ENCODE data around the gene PARP6.

Gene PARP6

GRCh38 chr15:72272997-72273352, 621 bp upstream of the PARP6 start:
- no peak for TF ChIP-seq POLR2AphosphoS5 (IDR thresholded peaks at IDR 0.05; ENCODE audit: low read depth, low read length)
- no peak for TF ChIP-seq SIN3A (IDR thresholded peaks at IDR 0.05; ENCODE audit: borderline replicate concordance, insufficient read depth, low read length)
- no peak for TF ChIP-seq FOXP2 (optimal IDR thresholded peaks at IDR 0.05; ENCODE audit: borderline replicate concordance, extremely low read depth, extremely low read length, insufficient read depth)
- TF ChIP-seq TAF1 (IDR thresholded peaks at IDR 0.05; ENCODE audit: borderline replicate concordance, insufficient read depth, low read length), result no peak

DNA sequence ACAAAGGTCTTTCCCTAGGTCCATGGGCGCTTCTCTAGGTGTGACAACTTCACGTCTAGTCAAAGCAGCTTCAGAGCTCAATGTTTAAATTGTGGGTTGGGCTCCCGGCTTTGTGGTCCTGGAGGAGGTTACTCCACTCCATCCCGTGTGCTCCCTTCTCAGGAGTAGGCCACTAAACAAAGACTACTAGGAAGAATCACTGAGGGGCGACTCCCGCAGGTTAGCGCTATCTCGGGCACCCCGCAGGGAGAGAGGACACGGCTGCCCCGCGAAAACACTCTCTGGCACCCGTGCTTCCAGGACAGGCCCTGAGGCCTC, 500 bp downstream of the PARP6 start:
- TF ChIP-seq REST (IDR thresholded peaks at IDR 0.05; ENCODE audit: insufficient read depth in 1 of 2, low read depth in 2 of 2, low read length in 2 of 2), result no peak
- no peak for TF ChIP-seq FOXP2 (optimal IDR thresholded peaks at IDR 0.05; ENCODE audit: borderline replicate concordance, extremely low read depth, extremely low read length, insufficient read depth)
- TF ChIP-seq TAF1 (IDR thresholded peaks at IDR 0.05; ENCODE audit: borderline replicate concordance, insufficient read depth, low read length), result no peak
- no peak for TF ChIP-seq POLR2AphosphoS5 (IDR thresholded peaks at IDR 0.05; ENCODE audit: low read depth, low read length)

DNA sequence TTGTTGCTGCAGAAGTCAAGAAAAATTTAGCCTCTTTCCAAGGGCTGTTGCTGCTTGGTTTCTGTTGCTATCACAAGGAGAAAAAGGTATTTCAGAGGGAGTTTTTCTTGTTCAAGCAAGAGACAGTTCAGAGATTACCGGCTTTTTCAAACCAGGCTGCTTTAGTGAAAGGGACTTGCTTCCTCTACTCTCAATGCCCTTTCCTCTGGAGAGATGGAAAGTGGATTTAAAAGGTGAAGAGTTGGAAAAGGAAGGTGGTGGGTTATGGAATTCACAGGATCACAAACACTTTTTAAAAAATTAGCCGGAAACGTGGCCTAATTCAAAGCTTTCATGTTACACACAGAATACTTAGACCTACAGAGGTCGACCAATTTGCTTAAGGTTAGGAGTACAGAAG, 1.1 kb downstream of the PARP6 start:
- TF ChIP-seq SIN3A (IDR thresholded peaks at IDR 0.05; ENCODE audit: borderline replicate concordance, insufficient read depth, low read length), result no peak

DNA sequence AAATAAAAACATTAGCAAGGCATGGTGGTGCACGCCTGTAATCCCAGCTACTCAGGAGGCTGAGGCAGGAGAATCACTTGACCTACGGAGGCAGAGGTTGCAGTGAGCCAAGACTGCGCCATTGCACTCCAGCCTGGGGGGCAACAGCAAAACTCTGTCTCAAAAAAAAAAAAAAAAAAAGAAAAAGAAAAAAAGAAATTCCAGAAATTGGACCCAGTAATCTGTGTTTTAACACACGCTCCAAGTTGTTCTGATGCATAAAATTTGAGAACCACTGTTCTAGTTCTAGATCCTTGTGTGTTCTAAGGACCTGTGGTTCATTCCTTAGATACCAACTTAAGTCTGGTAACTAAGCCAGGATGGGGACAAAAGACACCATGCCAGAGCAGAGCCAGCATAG, 2.6 kb downstream of the PARP6 start:
- TF ChIP-seq POLR2AphosphoS5 (IDR thresholded peaks at IDR 0.05; ENCODE audit: low read depth, low read length) (no peak), REST (IDR thresholded peaks at IDR 0.05; ENCODE audit: insufficient read depth in 1 of 2, low read depth in 2 of 2, low read length in 2 of 2) (no peak), TAF1 (IDR thresholded peaks at IDR 0.05; ENCODE audit: borderline replicate concordance, insufficient read depth, low read length) (no peak), SIN3A (IDR thresholded peaks at IDR 0.05; ENCODE audit: borderline replicate concordance, insufficient read depth, low read length) (no peak), FOXP2 (optimal IDR thresholded peaks at IDR 0.05; ENCODE audit: borderline replicate concordance, extremely low read depth, extremely low read length, insufficient read depth) (no peak)

DNA sequence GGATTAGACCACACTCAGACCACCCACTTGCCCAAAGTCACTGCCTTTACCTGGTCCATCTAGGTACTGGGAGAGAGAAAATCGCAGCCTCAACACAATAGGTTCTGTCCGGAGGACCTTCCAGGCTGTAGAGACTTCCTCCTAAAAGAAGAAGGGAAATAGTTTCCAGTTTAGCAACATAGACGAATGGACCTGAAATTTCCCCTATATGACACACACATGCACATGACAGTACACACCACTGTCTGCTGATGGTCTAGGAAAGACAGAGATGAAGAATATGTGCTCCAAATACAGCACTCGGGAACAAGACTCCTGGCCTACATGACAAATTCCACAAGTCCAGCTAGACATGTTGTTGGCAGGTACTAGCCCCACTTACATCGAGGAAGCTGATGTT, 7.3 kb downstream of the PARP6 start:
- no peak for TF ChIP-seq POLR2AphosphoS5 (IDR thresholded peaks at IDR 0.05; ENCODE audit: low read depth, low read length)
- no peak for TF ChIP-seq FOXP2 (optimal IDR thresholded peaks at IDR 0.05; ENCODE audit: borderline replicate concordance, extremely low read depth, extremely low read length, insufficient read depth)
- TF ChIP-seq TAF1 (IDR thresholded peaks at IDR 0.05; ENCODE audit: borderline replicate concordance, insufficient read depth, low read length), result no peak
- no peak for TF ChIP-seq REST (IDR thresholded peaks at IDR 0.05; ENCODE audit: insufficient read depth in 1 of 2, low read depth in 2 of 2, low read length in 2 of 2)
- no peak for TF ChIP-seq SIN3A (IDR thresholded peaks at IDR 0.05; ENCODE audit: borderline replicate concordance, insufficient read depth, low read length)

DNA sequence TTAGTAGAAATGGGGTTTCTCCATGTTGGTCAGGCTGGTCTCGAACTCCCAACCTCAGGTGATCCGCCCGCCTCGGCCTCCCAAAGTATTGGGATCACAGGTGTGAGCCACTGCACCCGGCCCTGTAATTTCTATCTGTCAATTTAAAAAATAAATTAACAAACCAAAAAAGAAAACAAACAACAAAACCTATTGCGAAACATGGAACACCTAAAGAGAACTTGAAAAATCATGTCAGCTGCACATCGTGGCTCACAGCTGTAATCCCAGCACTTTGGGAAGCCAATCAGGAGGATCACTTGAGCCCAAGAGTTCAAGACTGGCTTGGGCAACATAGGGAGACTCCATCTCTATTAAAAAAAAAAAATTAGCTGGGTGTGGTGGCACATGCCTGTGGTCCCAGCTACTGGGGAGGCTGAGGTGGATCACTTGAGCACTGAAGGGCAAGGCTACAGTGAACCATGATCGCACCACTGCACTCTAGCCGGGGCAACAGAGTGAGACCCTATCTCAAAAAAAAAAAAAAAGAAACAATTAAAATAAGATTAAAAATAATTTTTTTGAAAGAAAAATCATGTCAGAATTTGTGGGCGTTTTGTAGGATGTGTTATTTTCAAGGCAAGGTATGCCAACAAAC, 19.6 kb downstream of the PARP6 start:
- TF ChIP-seq TAF1 (IDR thresholded peaks at IDR 0.05; ENCODE audit: borderline replicate concordance, insufficient read depth, low read length), result no peak
- no peak for TF ChIP-seq FOXP2 (optimal IDR thresholded peaks at IDR 0.05; ENCODE audit: borderline replicate concordance, extremely low read depth, extremely low read length, insufficient read depth)
- TF ChIP-seq SIN3A (IDR thresholded peaks at IDR 0.05; ENCODE audit: borderline replicate concordance, insufficient read depth, low read length), result no peak
- TF ChIP-seq POLR2AphosphoS5 (IDR thresholded peaks at IDR 0.05; ENCODE audit: low read depth, low read length), result no peak
- TF ChIP-seq REST (IDR thresholded peaks at IDR 0.05; ENCODE audit: insufficient read depth in 1 of 2, low read depth in 2 of 2, low read length in 2 of 2), result no peak

Measured in PFSK-1 (cell line).